Keratinocyte (primary cell): Measurements from ENCODE around the gene LSG1. TPM values are rescaled to one million over a fixed set of nuclear protein-coding genes. Genes with fewer than 3 reads are reported as not detected.

ENCODE experiments used
- DNase-seq: peaks from one replicate; pipeline ENCODE4 v3.0.0-alpha.2; 2011; ENCODE audit warnings: low read depth, missing footprints, low spot score
- FAIRE-seq: peaks from 2 replicates; lab custom pipeline; 2011; peaks lifted over from hg19 to GRCh38; lab: Jason Lieb, UNC
- H2AFZ ChIP-seq: 2 replicates; pipeline ENCODE4 v1.6.0; 2012; ENCODE audit warnings: low read length, control low read depth, inconsistent platforms; ENCODE audit not compliant: control insufficient read depth
- H3K27ac ChIP-seq: 2 replicates; pipeline ENCODE4 v1.5.1; 2011; ENCODE audit warnings: low read length; ENCODE audit not compliant: control insufficient read depth, insufficient read depth
- H3K27me3 ChIP-seq: 3 replicates; pipeline ENCODE4 v1.6.0; 2011; ENCODE audit warnings: low read length; ENCODE audit not compliant: control insufficient read depth, insufficient read depth; ENCODE audit errors: extremely low read depth
- H3K36me3 ChIP-seq, 2 experiments: 2 replicates in 1 of 2; 3 replicates in 1 of 2; pipeline ENCODE4 v1.5.1; 2011; ENCODE audit warnings: low read length in 2 of 2, mild to moderate bottlenecking in 1 of 2; ENCODE audit not compliant: control insufficient read depth in 2 of 2, insufficient read depth in 2 of 2; ENCODE audit errors: extremely low read depth in 1 of 2
- H3K4me1 ChIP-seq: 3 replicates; pipeline ENCODE4 v1.5.1; 2011; ENCODE audit warnings: low read length; ENCODE audit not compliant: control insufficient read depth, insufficient read depth; ENCODE audit errors: extremely low read depth
- H3K4me2 ChIP-seq: 3 replicates; pipeline ENCODE4 v1.6.0; 2011; ENCODE audit warnings: low read depth, low read length; ENCODE audit not compliant: control insufficient read depth, insufficient read depth; ENCODE audit errors: extremely low read depth
- H3K4me3 ChIP-seq, 3 experiments: fragments of 200-600 bp in 1 of 3; sonication (generic) in 1 of 3; 2 replicates in 2 of 3; 3 replicates in 1 of 3; pipeline ENCODE4 v1.5.1; 2011 to 2016; ENCODE audit warnings: low read length in 3 of 3, mild to moderate bottlenecking in 3 of 3, control low read depth in 2 of 3, inconsistent platforms in 1 of 3, low read depth in 1 of 3, mixed read lengths in 1 of 3, mixed run types in 1 of 3, moderate library complexity in 1 of 3; ENCODE audit not compliant: control insufficient read depth in 2 of 3, insufficient read depth in 2 of 3; ENCODE audit errors: extremely low read depth in 1 of 3
- H3K79me2 ChIP-seq: 2 replicates; pipeline ENCODE4 v1.6.0; 2012; ENCODE audit warnings: low read length; ENCODE audit not compliant: control insufficient read depth, insufficient read depth
- H3K9ac ChIP-seq: 3 replicates; pipeline ENCODE4 v1.6.0; 2011; ENCODE audit warnings: low read length; ENCODE audit not compliant: control insufficient read depth, insufficient read depth; ENCODE audit errors: extremely low read depth
- H3K9me1 ChIP-seq: 3 replicates; pipeline ENCODE4 v1.6.0; 2011; ENCODE audit warnings: low read length; ENCODE audit not compliant: control insufficient read depth, insufficient read depth; ENCODE audit errors: extremely low read depth
- H3K9me3 ChIP-seq: 2 replicates; pipeline ENCODE4 v1.5.1; 2012; ENCODE audit warnings: low read depth, low read length; ENCODE audit not compliant: control insufficient read depth
- H4K20me1 ChIP-seq: 3 replicates; pipeline ENCODE4 v1.6.0; 2011; ENCODE audit warnings: low read length; ENCODE audit not compliant: control insufficient read depth, insufficient read depth; ENCODE audit errors: extremely low read depth
- CTCF ChIP-seq, 3 experiments: IDR thresholded peaks in 1 of 3; conservative IDR thresholded peaks in 1 of 3; optimal IDR thresholded peaks in 1 of 3; 2 replicates in 2 of 3; 3 replicates in 1 of 3; pipeline versions ENCODE3 to v1.5.1; 2011; ENCODE audit warnings: low read length in 3 of 3, mild to moderate bottlenecking in 3 of 3, moderate library complexity in 2 of 3, control low read depth in 1 of 3, inconsistent platforms in 1 of 3; ENCODE audit not compliant: insufficient read depth in 2 of 3; ENCODE audit errors: extremely low read depth in 1 of 3
- EZH2 ChIP-seq: IDR thresholded peaks from one replicate; pipeline ENCODE4 v1.6.1; 2012; ENCODE audit warnings: inconsistent platforms, mild to moderate bottlenecking, low read length, moderate library complexity
- dilution Hi-C: fragments of 300-500 bp; cut with MboI; formaldehyde crosslinking; loops from one replicate; pipeline ENCODE4 v1.7.0; 2020; ENCODE audit warnings: low sequenced_read_pairs; ENCODE audit not compliant: extremely low pct_ligation_motif_present
- polyA plus RNA-seq, 5 experiments: library from polyadenylated mRNA; depleted of rRNA in 3 of 5; stranded (reverse) in 3 of 5; stranded (forward) in 1 of 5; unstranded in 1 of 5; fragments of >200 nt; gene quantifications; 1 replicate in 1 of 5; 2 replicates in 3 of 5; 3 replicates in 1 of 5; pipeline versions ENCODE4 v1.2.1 to v1.2.3, GENCODE V29; 2011 to 2012; ENCODE audit warnings: missing spikeins in 2 of 5, low read depth in 1 of 5, low replicate concordance in 1 of 5

LSG1 gene
- polyA plus RNA-seq, 1 donor (not counting 4 experiments of a cell fraction or from before 2014, with no cell fraction given): 40.7 TPM

GRCh38 chr3:194689493-194689944 is 17.5 kb upstream of the LSG1 start:
- FAIRE-seq (no peak), DNase-seq (no peak)
- Histone ChIP-seq H3K9ac (no peak overlapping the region), H3K79me2 (no peaks in the 10 kb centered on the region), H3K27ac (no peak overlapping the region), H3K4me3 (no peak overlapping the region), H3K4me1 (peaks cover 15% of the 10 kb centered on the region), H3K4me2 (no peak overlapping the region), H3K27me3 (peaks cover 16% of the 10 kb centered on the region), H3K9me3 (no peaks in the 10 kb centered on the region), H3K36me3 (no peaks in the 10 kb centered on the region), H4K20me1 (no peaks in the 10 kb centered on the region), H3K9me1 (no peaks in the 10 kb centered on the region), H2AFZ (no peak overlapping the region)
- dilution Hi-C loops: no loop called here
- TF ChIP-seq EZH2: no peak
- no peak for TF ChIP-seq CTCF (optimal IDR thresholded peaks at IDR 0.05 in 1 of 3, IDR thresholded peaks at IDR 0.05 in 1 of 3, conservative IDR thresholded peaks at IDR 0.05 in 1 of 3; ENCODE audit: extremely low read depth in 1 of 3, insufficient read depth in 2 of 3, low read length in 3 of 3)

GRCh38 chr3:194688946-194689345 is 17.0 kb upstream of the LSG1 start:
- Histone ChIP-seq H3K27me3 (peaks cover 16% of the 10 kb centered on the region), H3K9me3 (no peaks in the 10 kb centered on the region), H3K4me1 (peaks cover 15% of the 10 kb centered on the region), H3K36me3 (no peaks in the 10 kb centered on the region), H3K79me2 (no peaks in the 10 kb centered on the region), H3K27ac (no peak overlapping the region), H3K4me3 (no peak overlapping the region), H2AFZ (no peak overlapping the region), H3K4me2 (no peak overlapping the region), H3K9ac (no peak overlapping the region), H3K9me1 (no peaks in the 10 kb centered on the region), H4K20me1 (no peaks in the 10 kb centered on the region)
- dilution Hi-C loops: no loop called here
- FAIRE-seq (no peak), DNase-seq (no peak)
- TF ChIP-seq EZH2 (no peak), CTCF (optimal IDR thresholded peaks at IDR 0.05 in 1 of 3, IDR thresholded peaks at IDR 0.05 in 1 of 3, conservative IDR thresholded peaks at IDR 0.05 in 1 of 3; ENCODE audit: extremely low read depth in 1 of 3, insufficient read depth in 2 of 3, low read length in 3 of 3) (no peak)
